Stimulated activated CD8-positive, alpha-beta memory T cell treated with anti-CD3 and anti-CD28 coated beads, Interleukin-15, amount 100 ng/mL, for 48 hours (primary cell): Measurements from ENCODE around the gene GALR2.
A peak's percentile ranks its signal among the peaks of the same experiment; 100 is the strongest.

Source experiments
- DNase-seq, 2 donors: peaks; one replicate each; pipeline ENCODE4 v3.0.0-alpha.2; 2020; ENCODE audit warnings: low read depth in 2 of 2

Gene GALR2

GRCh38 chr17:76092526-76093413 is 18.2 kb downstream of the GALR2 start:
- DNase-seq = no peak

- DNase-seq = no peak
These were observed 19.5 kb downstream of the GALR2 start for GRCh38 chr17:76094046-76094445.

- DNase-seq = no peak
These were observed 21.4 kb downstream of the GALR2 start for GRCh38 chr17:76095943-76096342.

GRCh38 chr17:76097716-76098295 is 23.2 kb downstream of the GALR2 start:
- no peak for DNase-seq

- DNase-seq = no peak
These were observed 28.3 kb downstream of the GALR2 start for GRCh38 chr17:76102944-76103273.

- peak; percentile 88 to 89 for DNase-seq
These were observed 28.9 kb downstream of the GALR2 start, which contains the start of gene EXOC7 for GRCh38 chr17:76103274-76104139. Gene EXOC7 (minus strand): TSS chr17:76103787. CDS start chr17:76103692, 95 bp downstream.

GRCh38 chr17:76104140-76104895 is 29.7 kb downstream of the GALR2 start:
- no peak for DNase-seq

- no peak for DNase-seq
These were observed 30.3 kb downstream of the GALR2 start for GRCh38 chr17:76104896-76105231.

- no peak for DNase-seq
These were observed 32.1 kb downstream of the GALR2 start for GRCh38 chr17:76106703-76107102.

GRCh38 chr17:76107509-76107908 is 32.9 kb downstream of the GALR2 start:
- DNase-seq = no peak

GRCh38 chr17:76111956-76112355 is 37.4 kb downstream of the GALR2 start:
- no peak for DNase-seq

GRCh38 chr17:76115138-76115754 is 40.7 kb downstream of the GALR2 start:
- DNase-seq = no peak

GRCh38 chr17:76119409-76120371 is 45.1 kb downstream of the GALR2 start:
- no peak for DNase-seq

- DNase-seq = no peak
These were observed 46.1 kb downstream of the GALR2 start for GRCh38 chr17:76120658-76121008.

GRCh38 chr17:76121932-76122430 is 47.4 kb downstream of the GALR2 start:
- no peak for DNase-seq

GRCh38 chr17:76122431-76123190 is 48.0 kb downstream of the GALR2 start:
- no peak for DNase-seq

- DNase-seq = no peak
These were observed 48.6 kb downstream of the GALR2 start for GRCh38 chr17:76123191-76123499.

- DNase-seq = no peak
These were observed 49.4 kb downstream of the GALR2 start for GRCh38 chr17:76123749-76124581.
